Choroid plexus epithelial cell (primary cell): ENCODE results near the gene SLC7A14.

ENCODE experiments used
- DNase-seq: peaks from one replicate; pipeline ENCODE4 v3.0.0-alpha.2; 2010; ENCODE audit warnings: low read depth
- H3K4me3 ChIP-seq: 2 replicates; pipeline ENCODE4 v1.5.1; 2011; ENCODE audit warnings: low read depth, mild to moderate bottlenecking, control low read depth, low read length, moderate library complexity
- CTCF ChIP-seq: conservative IDR thresholded peaks from 2 replicates; pipeline ENCODE4 v1.5.1; 2011; ENCODE audit warnings: low read depth, mild to moderate bottlenecking, control low read depth, inconsistent platforms, low read length, moderate library complexity

The SLC7A14 gene

DNA sequence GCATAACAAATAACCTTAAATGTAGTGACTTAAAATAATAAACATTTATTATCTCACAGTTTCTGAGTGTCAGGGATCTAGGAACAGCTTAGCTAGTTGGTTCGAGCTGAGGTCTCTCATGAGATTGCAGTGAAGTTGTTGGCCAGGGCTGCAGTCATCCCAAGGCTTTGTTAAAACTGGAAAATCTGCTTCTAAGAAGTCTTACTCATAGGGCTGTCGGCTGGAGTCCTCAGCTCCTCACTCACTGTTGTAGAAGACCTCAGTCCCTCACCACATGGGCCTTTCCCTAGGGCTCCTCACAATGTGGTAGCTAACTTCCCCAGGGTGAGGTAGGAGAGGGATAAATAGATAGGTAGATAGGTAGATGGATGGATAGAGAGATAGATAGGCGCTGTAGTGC, 20.8 kb upstream of the SLC7A14 start:
- no peak overlapping the region for H3K4me3 ChIP-seq
- no peak for TF ChIP-seq CTCF
- DNase-seq, result no peak

GRCh38 chr3:170605490-170605889, 19.6 kb upstream of the SLC7A14 start:
- no peak for TF ChIP-seq CTCF
- no peak overlapping the region for H3K4me3 ChIP-seq

DNA sequence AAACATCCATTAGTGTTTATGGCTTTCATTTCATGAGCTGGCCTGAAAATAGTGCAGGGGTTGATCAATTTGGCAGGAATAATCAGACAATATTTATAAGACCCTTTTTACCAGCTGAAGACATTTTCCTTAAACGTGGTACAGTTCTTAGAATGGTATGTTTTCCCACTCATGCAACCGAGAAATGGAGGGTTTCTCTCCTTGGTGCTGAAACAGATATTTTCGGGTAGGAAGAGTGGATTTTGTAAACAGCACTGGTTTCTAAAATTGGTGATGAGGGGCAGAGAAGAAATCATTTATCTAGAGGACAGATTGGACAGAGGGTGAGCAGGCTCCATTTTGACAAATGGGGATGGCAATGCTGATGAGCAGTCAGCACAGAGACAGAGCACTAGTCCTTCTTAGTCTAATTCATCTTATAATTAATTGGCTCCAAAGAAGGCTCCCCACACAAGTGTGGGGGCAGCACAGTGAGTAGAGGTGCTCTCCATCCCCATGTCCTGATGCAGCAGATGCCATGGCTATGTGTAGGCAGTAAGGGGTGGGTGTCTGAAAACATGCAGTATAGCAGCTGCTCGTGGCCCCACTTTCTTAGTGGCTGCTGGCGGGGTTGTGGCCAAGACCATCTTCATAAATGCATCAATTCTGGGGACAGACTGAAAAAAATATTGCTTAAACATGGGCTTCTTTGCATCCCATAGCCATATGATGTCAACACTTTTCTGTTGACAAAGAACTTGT, 18.1 kb upstream of the SLC7A14 start:
- no peak for TF ChIP-seq CTCF
- peak; percentile 34 for DNase-seq
- H3K4me3 ChIP-seq, result no peak overlapping the region

More at GRCh38 chr3:170605490-170605889, 19.6 kb upstream of the SLC7A14 start:
- no peak for DNase-seq

GRCh38 chr3:170602556-170602955, 16.7 kb upstream of the SLC7A14 start:
- H3K4me3 ChIP-seq, result no peak overlapping the region
- no peak for TF ChIP-seq CTCF
- no peak for DNase-seq

GRCh38 chr3:170600005-170600624, 14.2 kb upstream of the SLC7A14 start:
- no peak overlapping the region for H3K4me3 ChIP-seq
- DNase-seq, result no peak
- no peak for TF ChIP-seq CTCF

DNA sequence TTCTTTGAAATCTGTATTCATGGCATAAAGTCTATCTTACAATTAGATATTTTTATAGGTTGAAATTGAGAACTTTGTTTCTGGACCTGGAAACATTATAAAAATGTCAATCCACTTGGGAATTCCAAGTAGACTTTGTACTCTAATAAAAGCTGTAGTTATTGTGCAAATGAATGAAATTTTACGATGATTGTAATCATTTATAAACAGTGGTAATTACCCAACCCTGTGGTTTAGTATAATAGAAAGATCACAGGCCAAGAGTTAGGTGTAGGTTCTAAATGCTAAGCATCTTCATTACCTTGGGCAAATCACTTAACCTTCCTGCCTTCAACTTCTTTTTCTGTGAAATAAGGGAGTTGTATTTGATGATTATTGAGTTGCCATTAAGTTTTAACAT, 13.2 kb upstream of the SLC7A14 start:
- no peak overlapping the region for H3K4me3 ChIP-seq
- TF ChIP-seq CTCF, result no peak
- DNase-seq, result no peak

GRCh38 chr3:170598091-170598502, 12.2 kb upstream of the SLC7A14 start:
- TF ChIP-seq CTCF, result no peak
- DNase-seq, result no peak
- H3K4me3 ChIP-seq, result no peak overlapping the region
